Natural killer cell (primary cell): ENCODE data around the gene KLHDC7A. TPM values are rescaled to one million over a fixed set of nuclear protein-coding genes. Genes with fewer than 3 reads are reported as not detected.

ENCODE experiments used
- ATAC-seq, 3 donors: fragments of 150-1000 bp in 2 of 3; fragments of 200-7000 bp in 1 of 3; cut with Tn5 transposase; 1 replicate in 1 of 3; 2 replicates in 2 of 3; pipeline ENCODE4 v1.10.0; 2021; ENCODE audit warnings: mild to moderate bottlenecking in 2 of 3, moderate library complexity in 2 of 3
- DNase-seq, 2 donors: peaks; one replicate each; pipeline versions ENCODE4 v3.0.0 to v3.0.0-alpha.2; 2013 to 2021; ENCODE audit warnings: mixed read lengths in 1 of 2
- H3K27ac ChIP-seq: one replicate; pipeline ENCODE4 v1.5.1; 2013; ENCODE audit warnings: mild to moderate bottlenecking, low read length
- H3K27me3 ChIP-seq: one replicate; pipeline ENCODE4 v1.6.1; 2013; ENCODE audit warnings: low read length; ENCODE audit not compliant: control insufficient read depth, insufficient read depth
- H3K36me3 ChIP-seq: one replicate; pipeline ENCODE4 v1.6.1; 2013; ENCODE audit warnings: low read length; ENCODE audit not compliant: control insufficient read depth, insufficient read depth
- H3K4me1 ChIP-seq: one replicate; pipeline ENCODE4 v1.6.1; 2013; ENCODE audit warnings: low read length; ENCODE audit not compliant: control insufficient read depth, insufficient read depth
- H3K4me3 ChIP-seq: one replicate; pipeline ENCODE4 v1.5.1; 2013; ENCODE audit warnings: low read length
- H3K9me3 ChIP-seq: one replicate; pipeline ENCODE4 v1.6.1; 2013; ENCODE audit warnings: low read length; ENCODE audit not compliant: control insufficient read depth, insufficient read depth
- H3K27ac Mint-ChIP-seq, 2 donors: one replicate each; pipeline ENCODE4 v1.8.0; 2022; ENCODE audit warnings: mild to moderate bottlenecking in 2 of 2, mixed read lengths in 2 of 2, moderate library complexity in 1 of 2
- H3K27me3 Mint-ChIP-seq, 2 donors: one replicate each; pipeline ENCODE4 v1.8.0; 2022; ENCODE audit warnings: low read depth in 2 of 2, mixed read lengths in 2 of 2
- H3K36me3 Mint-ChIP-seq: one replicate; pipeline ENCODE4 v1.8.0; 2022; ENCODE audit warnings: mixed read lengths
- H3K4me1 Mint-ChIP-seq, 2 donors: one replicate each; pipeline ENCODE4 v1.8.0; 2022; ENCODE audit warnings: mixed read lengths in 2 of 2
- H3K4me3 Mint-ChIP-seq: one replicate; pipeline ENCODE4 v1.8.0; 2022; ENCODE audit warnings: mild to moderate bottlenecking, moderate library complexity, mixed read lengths
- H3K9me3 Mint-ChIP-seq, 2 donors: one replicate each; pipeline ENCODE4 v1.8.0; 2022; ENCODE audit warnings: mixed read lengths in 2 of 2
- WGBS: methylation state at CpG from one replicate; pipeline ENCODE4 v1.1.7; 2013; ENCODE audit warnings: missing lambda C conversion rate; ENCODE audit not compliant: insufficient coverage; 5-methylcytosine and 5-hydroxymethylcytosine counted together
- intact Hi-C: fragments of 100-400 bp; cut with micrococcal nuclease; formaldehyde crosslinking; loops from one replicate; pipeline ENCODE4 v1.14.2; 2022
- total RNA-seq, 4 donors: library from RNA; stranded (reverse); fragments of 120-200 nt in 1 of 4; gene quantifications; one replicate each; pipeline versions ENCODE4 v1.2.3 to v1.2.4, GENCODE V29; 2013 to 2022
- TF ChIP-seq, protein P1 (sequence below): fragments of 200-600 bp; IDR thresholded peaks from one replicate; pipeline ENCODE4 v1.8.0; 2022; ENCODE audit warnings: antibody characterized with exemption

Gene KLHDC7A
- total RNA-seq, 3 donors from 2014 or later (not counting 1 experiment from before 2014, with no cell fraction given): 0.43 TPM; not detected in 2

DNA sequence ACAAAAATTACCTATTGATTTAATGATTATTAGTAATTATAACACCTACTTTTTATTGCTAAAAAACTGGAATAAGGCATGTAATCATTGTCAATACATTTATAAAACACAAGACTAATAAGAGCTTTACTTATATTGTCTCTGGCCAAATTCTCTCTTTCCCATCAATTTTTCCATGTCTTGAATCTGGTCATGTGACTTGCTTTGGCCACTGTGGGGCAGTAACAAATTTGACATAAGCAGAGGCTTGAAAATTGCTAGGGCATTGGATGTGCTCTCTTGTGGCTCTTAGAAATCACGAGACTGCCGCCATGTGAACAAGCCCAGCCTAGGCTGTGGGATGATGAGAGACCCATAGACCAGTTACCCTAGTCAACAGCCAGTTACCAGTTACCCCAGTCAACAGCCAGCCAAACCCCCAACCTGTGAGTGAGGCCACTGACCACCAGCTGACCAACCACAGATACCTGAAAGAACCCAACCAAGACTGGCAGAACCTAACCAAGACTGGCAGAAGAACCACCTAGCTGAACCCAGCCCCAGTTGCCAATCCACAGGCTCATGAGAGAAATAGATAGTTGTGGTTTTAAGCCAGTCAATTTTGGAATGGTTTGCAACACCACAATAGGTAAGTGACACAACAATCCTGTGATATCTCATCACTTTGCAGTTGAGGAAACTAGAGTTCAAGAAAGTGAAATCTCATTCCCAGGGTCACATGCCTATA is 8.8 kb downstream of the KLHDC7A start:
- no peak overlapping the region for H3K4me3 ChIP-seq
- Mint-ChIP-seq H3K27ac (no peak overlapping the region), H3K9me3 (no peaks in the 10 kb centered on the region), H3K4me1 (no peaks in the 10 kb centered on the region), H3K27me3 (peaks cover 13 to 49% of the 10 kb centered on the region in 2 donors), H3K36me3 (no peaks in the 10 kb centered on the region), H3K4me3 (no peak overlapping the region)
- H3K36me3 ChIP-seq: no peaks in the 10 kb centered on the region
- no peaks in the 10 kb centered on the region for H3K4me1 ChIP-seq
- no peak for DNase-seq
- no peaks in the 10 kb centered on the region for H3K9me3 ChIP-seq
- H3K27me3 ChIP-seq: no peaks in the 10 kb centered on the region
- TF ChIP-seq, protein P1, sequence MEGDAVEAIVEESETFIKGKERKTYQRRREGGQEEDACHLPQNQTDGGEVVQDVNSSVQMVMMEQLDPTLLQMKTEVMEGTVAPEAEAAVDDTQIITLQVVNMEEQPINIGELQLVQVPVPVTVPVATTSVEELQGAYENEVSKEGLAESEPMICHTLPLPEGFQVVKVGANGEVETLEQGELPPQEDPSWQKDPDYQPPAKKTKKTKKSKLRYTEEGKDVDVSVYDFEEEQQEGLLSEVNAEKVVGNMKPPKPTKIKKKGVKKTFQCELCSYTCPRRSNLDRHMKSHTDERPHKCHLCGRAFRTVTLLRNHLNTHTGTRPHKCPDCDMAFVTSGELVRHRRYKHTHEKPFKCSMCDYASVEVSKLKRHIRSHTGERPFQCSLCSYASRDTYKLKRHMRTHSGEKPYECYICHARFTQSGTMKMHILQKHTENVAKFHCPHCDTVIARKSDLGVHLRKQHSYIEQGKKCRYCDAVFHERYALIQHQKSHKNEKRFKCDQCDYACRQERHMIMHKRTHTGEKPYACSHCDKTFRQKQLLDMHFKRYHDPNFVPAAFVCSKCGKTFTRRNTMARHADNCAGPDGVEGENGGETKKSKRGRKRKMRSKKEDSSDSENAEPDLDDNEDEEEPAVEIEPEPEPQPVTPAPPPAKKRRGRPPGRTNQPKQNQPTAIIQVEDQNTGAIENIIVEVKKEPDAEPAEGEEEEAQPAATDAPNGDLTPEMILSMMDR: no peak
- intact Hi-C loops: no loop called here
- no peak overlapping the region for H3K27ac ChIP-seq
- WGBS: 79% methylated on average over 2 of the region's 2 CpGs
- no peak for ATAC-seq

DNA sequence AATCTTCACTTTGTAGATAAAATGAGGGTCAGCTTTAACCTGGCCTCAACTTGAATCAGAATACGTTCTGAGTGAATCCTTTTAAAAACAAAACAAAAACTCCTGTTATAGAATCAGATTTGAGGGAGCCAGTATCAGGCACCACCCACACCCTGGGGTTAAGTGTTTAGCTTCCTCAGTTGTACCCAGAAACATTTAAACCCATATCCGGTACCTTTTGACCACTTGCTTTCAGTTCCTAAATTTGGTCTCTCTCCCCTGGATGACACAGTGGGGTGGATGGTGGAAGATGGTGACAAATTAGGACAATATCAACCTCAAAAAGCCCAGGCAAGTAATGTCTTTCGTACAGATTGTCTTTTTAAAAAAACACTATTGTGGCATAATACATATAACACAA is 10.4 kb downstream of the KLHDC7A start:
- Histone ChIP-seq H3K36me3 (no peaks in the 10 kb centered on the region), H3K27ac (no peak overlapping the region), H3K4me1 (no peaks in the 10 kb centered on the region), H3K4me3 (no peak overlapping the region), H3K27me3 (no peaks in the 10 kb centered on the region), H3K9me3 (no peaks in the 10 kb centered on the region)
- intact Hi-C loops: no loop called here
- no peak overlapping the region for H3K27ac Mint-ChIP-seq
- DNase-seq (no peak), ATAC-seq (no peak)
- H3K9me3 Mint-ChIP-seq: no peaks in the 10 kb centered on the region
- no peaks in the 10 kb centered on the region for H3K4me1 Mint-ChIP-seq
- peaks cover 13 to 46% of the 10 kb centered on the region in 2 donors for H3K27me3 Mint-ChIP-seq
- H3K36me3 Mint-ChIP-seq: no peaks in the 10 kb centered on the region
- TF ChIP-seq, protein P1: no peak
- 29% methylated on average over 1 of the region's 3 CpGs for WGBS
- H3K4me3 Mint-ChIP-seq: no peak overlapping the region

- no peaks in the 10 kb centered on the region for H3K9me3 Mint-ChIP-seq
- H3K36me3 Mint-ChIP-seq: no peaks in the 10 kb centered on the region
- no peak for ATAC-seq
- no peaks in the 10 kb centered on the region for H3K36me3 ChIP-seq
- H3K4me3 ChIP-seq: no peak overlapping the region
- no peaks in the 10 kb centered on the region for H3K4me1 ChIP-seq
- TF ChIP-seq, protein P1: no peak
- DNase-seq: no peak
- H3K4me1 Mint-ChIP-seq: no peaks in the 10 kb centered on the region
- H3K9me3 ChIP-seq: no peaks in the 10 kb centered on the region
- no peaks in the 10 kb centered on the region for H3K27me3 ChIP-seq
- WGBS: 69% methylated on average over 3 of the region's 3 CpGs
- no peak overlapping the region for H3K4me3 Mint-ChIP-seq
- H3K27ac Mint-ChIP-seq: no peak overlapping the region
- peaks cover 19 to 33% of the 10 kb centered on the region in 2 donors for H3K27me3 Mint-ChIP-seq
- H3K27ac ChIP-seq: no peak overlapping the region
- intact Hi-C loops: no loop called here
Measured at GRCh38 chr1:18494304-18494703, 13.6 kb downstream of the KLHDC7A start.

DNA sequence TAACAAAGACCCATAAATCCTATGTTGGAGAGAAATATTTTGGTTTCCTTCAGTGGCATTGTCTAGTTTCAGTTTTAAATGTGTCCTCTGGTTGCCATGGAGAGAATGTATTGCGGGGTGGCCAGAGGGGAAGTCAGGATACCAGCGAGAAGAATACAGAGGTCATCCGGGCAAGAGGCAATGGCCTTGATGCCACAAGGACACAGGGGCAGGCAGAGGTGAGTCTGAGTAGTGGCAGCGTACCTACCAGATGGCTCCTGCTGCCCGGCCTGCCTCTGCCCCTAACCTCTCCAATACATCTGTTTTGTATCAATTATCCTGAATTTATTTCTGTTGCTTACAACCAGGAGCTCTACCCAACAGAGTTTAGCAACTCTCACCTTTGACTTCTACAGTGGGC is 14.9 kb downstream of the KLHDC7A start:
- 65% methylated on average over 5 of the region's 5 CpGs for WGBS
- Mint-ChIP-seq H3K9me3 (no peaks in the 10 kb centered on the region), H3K4me1 (no peaks in the 10 kb centered on the region), H3K4me3 (no peak overlapping the region), H3K27ac (no peak overlapping the region), H3K27me3 (peaks cover 24 to 39% of the 10 kb centered on the region in 2 donors), H3K36me3 (no peaks in the 10 kb centered on the region)
- no peak for DNase-seq
- no peak for ATAC-seq
- no peak overlapping the region for H3K4me3 ChIP-seq
- H3K9me3 ChIP-seq: no peaks in the 10 kb centered on the region
- H3K4me1 ChIP-seq: no peaks in the 10 kb centered on the region
- H3K27me3 ChIP-seq: no peaks in the 10 kb centered on the region
- intact Hi-C loops: no loop called here
- TF ChIP-seq, protein P1: no peak
- no peaks in the 10 kb centered on the region for H3K36me3 ChIP-seq
- no peak overlapping the region for H3K27ac ChIP-seq
